NCI-H748 (cell line): Measurements from ENCODE around the gene DYSF.

Experiments used
- DNase-seq: peaks from one replicate; lab custom pipeline; 2025; ENCODE audit not compliant: unreplicated experiment; lab: John Stamatoyannopoulos, UW

Gene DYSF

GRCh38 chr2:71669058-71669456 lies 215.7 kb downstream of the DYSF start:
- DNase-seq = no peak

GRCh38 chr2:71669628-71670429 lies 216.5 kb downstream of the DYSF start:
- no peak for DNase-seq

- DNase-seq = no peak
Observed at GRCh38 chr2:71670430-71670795, 217.1 kb downstream of the DYSF start.

- DNase-seq = no peak
Observed at GRCh38 chr2:71671203-71671854, 218.0 kb downstream of the DYSF start.

- DNase-seq = no peak
Observed at GRCh38 chr2:71671895-71672825, 218.8 kb downstream of the DYSF start.

- DNase-seq = no peak
Observed at GRCh38 chr2:71672826-71673795, 219.8 kb downstream of the DYSF start.

- no peak for DNase-seq
Observed at GRCh38 chr2:71674158-71674851, 220.9 kb downstream of the DYSF start.

GRCh38 chr2:71675296-71675695 lies 221.9 kb downstream of the DYSF start:
- peak; percentile 16 for DNase-seq

GRCh38 chr2:71678874-71679273 lies 225.5 kb downstream of the DYSF start:
- DNase-seq = no peak

- no peak for DNase-seq
Observed at GRCh38 chr2:71679491-71679890, 226.1 kb downstream of the DYSF start.

GRCh38 chr2:71680925-71681324 lies 227.6 kb downstream of the DYSF start:
- no peak for DNase-seq

- DNase-seq = no peak
Observed at GRCh38 chr2:71681626-71682025, 228.3 kb downstream of the DYSF start.

GRCh38 chr2:71682341-71682740 lies 229.0 kb downstream of the DYSF start:
- DNase-seq = no peak

GRCh38 chr2:71683070-71683469 lies 229.7 kb downstream of the DYSF start:
- DNase-seq = peak; percentile 32

- no peak for DNase-seq
Observed at GRCh38 chr2:71683666-71684065, 230.3 kb downstream of the DYSF start.

GRCh38 chr2:71684226-71685072 lies 231.1 kb downstream of the DYSF start:
- no peak for DNase-seq

- no peak for DNase-seq
Observed at GRCh38 chr2:71685073-71685848, 231.9 kb downstream of the DYSF start.

GRCh38 chr2:71685941-71686611 lies 232.7 kb downstream of the DYSF start:
- DNase-seq = no peak
